ENCODE data around the gene MZT2A. TPM values are rescaled to one million over a fixed set of nuclear protein-coding genes. Genes with fewer than 3 reads are reported as not detected.
"Not testable (repeated sequence)": the region's sequence is repeated elsewhere in the genome, so short reads cannot be mapped to it uniquely, and the experiment has no call there.

Gene MZT2A
- total RNA-seq, 2 donors from 2014 or later: 72.3 to 84.6 TPM

DNA sequence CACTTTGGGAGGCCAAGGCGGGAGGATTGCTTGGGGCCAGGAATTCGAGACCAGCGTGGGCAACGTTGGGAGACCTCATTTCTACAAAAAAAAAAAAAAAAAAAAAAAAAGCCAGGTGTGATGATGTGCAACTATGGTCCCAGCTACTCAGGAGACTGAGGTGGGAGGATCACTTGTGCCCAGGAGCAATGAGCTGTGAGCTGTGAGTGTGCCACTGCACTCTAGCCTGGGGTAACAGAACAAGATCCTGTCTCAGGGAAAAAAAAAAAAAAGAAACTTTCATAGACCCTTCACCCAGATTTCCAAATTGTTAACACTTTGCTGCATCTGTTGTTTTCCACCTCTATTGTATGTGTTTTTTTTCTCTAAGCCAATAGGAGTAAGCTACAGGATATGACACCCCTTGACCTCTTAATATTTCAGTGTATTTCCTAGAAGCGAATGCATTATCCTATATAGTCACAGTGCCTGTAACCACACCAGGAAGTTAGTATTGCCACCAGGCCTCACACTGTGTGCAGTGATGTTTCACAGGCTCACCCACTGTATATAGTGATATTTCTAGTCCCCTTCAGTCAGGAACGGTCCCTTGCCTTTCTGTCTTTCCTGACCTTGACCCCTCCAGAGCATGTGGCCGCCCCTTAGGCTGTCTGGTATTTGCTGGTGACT lies 12.0 kb upstream of the MZT2A start:
- DNase-seq; intact Hi-C loops (cut with DNase I, micrococcal nuclease): not testable (repeated sequence)
- peak; percentile 58 for ATAC-seq

DNA sequence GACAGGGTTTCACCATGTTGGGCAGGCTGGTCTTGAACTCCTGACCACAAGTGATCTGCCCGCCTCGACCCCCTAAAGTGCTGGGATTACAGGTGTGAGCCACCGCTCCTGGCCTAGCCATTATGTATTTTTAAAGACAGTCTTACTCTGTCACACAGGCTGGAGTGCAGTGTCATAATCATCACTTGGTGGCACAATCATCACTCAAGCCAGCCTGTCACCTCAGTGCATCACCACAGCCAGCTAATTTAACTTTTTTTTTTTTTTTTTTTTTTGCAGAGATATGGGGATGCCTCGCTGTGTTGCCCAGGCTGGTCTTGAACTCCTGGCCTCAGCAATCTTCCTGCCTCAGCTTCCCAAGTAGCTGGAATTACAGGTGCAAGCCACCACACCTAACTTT lies 11.4 kb upstream of the MZT2A start:
- intact Hi-C loops (cut with DNase I, micrococcal nuclease); DNase-seq; ATAC-seq: not testable (repeated sequence)

DNA sequence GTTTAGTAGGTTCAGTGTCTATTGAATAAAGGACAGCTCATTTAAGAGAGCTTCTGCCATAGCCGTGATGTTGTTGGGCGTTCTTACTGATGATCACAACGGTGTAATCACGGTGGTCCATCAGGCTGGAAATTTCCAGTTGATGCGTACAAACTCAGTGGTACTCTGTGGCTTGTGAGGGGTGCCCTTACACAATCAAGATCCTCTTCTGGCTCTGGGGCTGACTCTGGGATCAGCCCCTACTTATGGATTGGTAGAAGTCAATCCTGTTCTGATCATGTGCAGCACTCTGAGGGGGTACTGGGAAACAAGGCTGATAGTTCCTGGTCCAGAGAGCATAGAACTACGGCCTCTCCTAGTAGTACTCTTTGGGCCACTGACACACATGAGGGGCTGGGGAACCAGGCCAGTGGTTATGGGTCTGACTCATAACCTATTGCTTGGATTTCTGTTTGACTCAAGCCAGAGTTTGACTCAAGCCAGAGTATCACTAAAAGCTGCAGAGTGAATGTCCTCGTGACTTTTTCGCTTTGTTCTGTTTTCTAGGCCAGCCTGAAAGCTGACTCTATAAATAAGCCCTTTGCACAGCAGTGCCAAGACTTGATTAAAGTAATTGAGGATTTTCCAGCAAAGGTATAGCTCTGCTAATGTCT lies 6.2 kb upstream of the MZT2A start:
- intact Hi-C loops (cut with DNase I, micrococcal nuclease); DNase-seq; ATAC-seq: not testable (repeated sequence)

DNA sequence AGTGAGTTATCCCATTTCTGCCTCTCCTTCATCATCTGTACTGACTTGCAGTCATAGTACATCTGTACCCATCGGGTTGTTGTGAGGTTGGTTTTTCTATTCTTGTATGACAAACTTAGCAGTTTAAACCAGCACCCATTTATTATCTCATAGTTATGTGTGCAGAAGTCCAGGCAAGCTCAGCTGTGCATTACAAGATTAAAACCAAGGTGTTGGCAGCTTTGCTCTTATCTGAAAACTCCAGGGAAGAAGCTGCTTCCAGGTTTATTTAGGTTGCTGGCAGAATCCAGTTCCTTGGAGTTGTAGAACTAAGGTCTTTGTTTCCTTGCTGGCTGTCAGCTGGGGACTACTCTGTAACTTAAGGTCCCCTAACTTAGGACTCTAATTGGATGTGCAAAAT lies 3.3 kb upstream of the MZT2A start:
- DNase-seq; intact Hi-C loops (cut with DNase I, micrococcal nuclease); ATAC-seq: not testable (repeated sequence)

GRCh38 chr2:131493199-131493968 lies 1.2 kb upstream of the MZT2A start:
- DNase-seq (no peak), ATAC-seq (peak; percentile 33)
- intact Hi-C loops (cut with DNase I, micrococcal nuclease): no loop called here

- DNase-seq (peak; percentile 95 to 96), ATAC-seq (peak; percentile 87)
- intact Hi-C loops (cut with DNase I, micrococcal nuclease): no loop called here
Measured at GRCh38 chr2:131492418-131493198, 411 bp upstream of the MZT2A start.

- intact Hi-C loops (cut with DNase I, micrococcal nuclease): not testable (repeated sequence)
- ATAC-seq (peak; percentile 26), DNase-seq (peak in 1 of 2 donors; percentile 24)
Measured at GRCh38 chr2:131491469-131491836, 744 bp downstream of the MZT2A start.

GRCh38 chr2:131490616-131491468 lies 1.4 kb downstream of the MZT2A start:
- peak; percentile 32 to 33 for DNase-seq
- ATAC-seq; intact Hi-C loops (cut with DNase I, micrococcal nuclease): not testable (repeated sequence)

GRCh38 chr2:131488306-131489205 lies 3.6 kb downstream of the MZT2A start:
- DNase-seq (no peak), ATAC-seq (no peak)
- intact Hi-C loops (cut with DNase I, micrococcal nuclease): no loop called here

- ATAC-seq; DNase-seq; intact Hi-C loops (cut with DNase I, micrococcal nuclease): not testable (repeated sequence)
Measured at GRCh38 chr2:131486201-131486902, 5.8 kb downstream of the MZT2A start.

DNA sequence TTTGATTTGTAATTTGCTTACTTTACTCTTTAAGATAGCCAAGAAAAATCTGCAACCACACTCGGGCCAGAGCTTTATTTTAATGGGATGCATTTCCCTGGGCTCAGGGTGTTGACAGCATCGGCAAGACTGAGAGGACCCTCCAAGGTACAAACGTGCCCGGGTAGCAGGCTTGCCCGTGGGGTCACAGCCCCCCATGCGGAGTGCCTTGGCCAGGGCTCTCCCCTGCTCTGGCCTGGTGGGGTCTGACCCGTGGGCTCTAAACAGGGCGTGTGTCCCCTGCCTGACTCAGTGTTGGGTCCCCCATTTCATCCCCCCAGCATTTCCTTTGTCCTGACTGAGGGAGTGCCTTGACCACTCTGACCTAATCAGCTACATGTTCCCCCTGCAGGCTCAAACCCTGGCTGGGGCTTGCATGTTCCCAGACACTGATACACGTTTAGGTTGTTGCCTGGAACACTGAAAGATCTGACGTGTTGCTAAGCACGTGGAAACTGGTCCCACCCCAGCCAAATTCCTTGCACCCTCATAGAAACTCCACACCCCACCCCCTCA lies 7.2 kb downstream of the MZT2A start:
- ATAC-seq; DNase-seq; intact Hi-C loops (cut with DNase I, micrococcal nuclease): not testable (repeated sequence)

GRCh38 chr2:131483981-131484820 lies 8.0 kb downstream of the MZT2A start:
- ATAC-seq; intact Hi-C loops (cut with DNase I, micrococcal nuclease); DNase-seq: not testable (repeated sequence)

DNA sequence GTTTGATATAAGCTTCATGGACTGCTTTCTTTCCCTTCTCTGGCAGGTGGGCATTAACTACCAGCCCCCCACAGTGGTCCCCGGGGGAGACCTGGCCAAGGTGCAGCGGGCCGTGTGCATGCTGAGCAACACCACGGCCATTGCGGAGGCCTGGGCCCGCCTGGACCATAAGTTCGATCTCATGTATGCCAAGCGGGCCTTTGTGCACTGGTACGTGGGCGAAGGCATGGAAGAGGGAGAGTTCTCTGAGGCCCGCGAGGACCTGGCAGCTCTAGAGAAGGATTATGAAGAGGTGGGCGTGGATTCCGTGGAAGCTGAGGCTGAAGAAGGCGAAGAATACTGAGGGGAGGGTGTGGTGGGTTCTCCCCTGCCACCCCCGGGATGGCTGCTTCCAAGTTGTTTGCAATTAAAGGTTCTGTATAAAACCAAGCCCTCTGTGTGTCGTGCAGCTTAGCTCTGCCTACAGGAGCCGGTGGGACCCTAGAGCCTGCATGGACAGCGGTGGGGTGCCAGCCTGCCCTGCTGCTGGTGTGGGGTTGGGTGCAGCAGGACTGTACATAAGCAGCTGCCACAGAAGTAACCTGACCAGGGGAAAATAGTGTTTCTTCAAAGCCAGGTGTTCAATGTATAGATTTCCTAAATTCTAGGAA lies 9.6 kb downstream of the MZT2A start:
- intact Hi-C loops (cut with DNase I, micrococcal nuclease); DNase-seq; ATAC-seq: not testable (repeated sequence)

GRCh38 chr2:131480351-131480750 lies 11.8 kb downstream of the MZT2A start:
- intact Hi-C loops (cut with DNase I, micrococcal nuclease); ATAC-seq; DNase-seq: not testable (repeated sequence)

All from left colon (tissue), 2 donors.